Measurements from ENCODE around the gene PRKCA. TPM values are rescaled to one million over a fixed set of nuclear protein-coding genes. Genes with fewer than 3 reads are reported as not detected.

The PRKCA gene
- total RNA-seq, 1 donor from 2014 or later: 15.5 TPM

DNA sequence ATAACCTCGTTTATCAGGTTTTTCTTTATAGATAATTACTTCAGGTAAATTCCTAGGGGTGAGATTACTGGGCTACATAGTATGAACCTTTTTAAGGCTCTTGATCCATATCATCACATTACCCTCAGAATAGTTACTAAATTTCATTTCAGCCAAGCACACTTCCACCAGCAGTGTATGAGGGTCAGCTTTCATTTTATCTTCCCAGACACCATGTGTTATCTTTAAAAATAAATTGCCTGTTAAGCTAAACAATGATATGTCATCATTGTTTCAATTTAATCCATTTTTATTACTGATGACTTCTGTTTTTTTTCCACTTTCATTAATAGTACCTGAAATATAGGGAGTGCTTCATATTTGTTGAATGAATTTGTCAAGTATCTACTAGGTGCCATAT is 33.4 kb downstream of the PRKCA start:
- H3K27me3 ChIP-seq: no peaks in the 10 kb centered on the region
- peaks cover 20% of the 10 kb centered on the region for H3K4me1 ChIP-seq
- no peaks in the 10 kb centered on the region for H3K9me3 ChIP-seq
- no peaks in the 10 kb centered on the region for H3K36me3 ChIP-seq
- TF ChIP-seq POLR2AphosphoS5 (IDR thresholded peaks at IDR 0.05; ENCODE audit: insufficient read depth in 1 of 2, low read depth in 1 of 2): no peak
- TF ChIP-seq CTCF (IDR thresholded peaks at IDR 0.05): no peak
- TF ChIP-seq POLR2A (IDR thresholded peaks at IDR 0.05): no peak
- intact Hi-C loops (cut with DNase I): no loop called here
- no peak overlapping the region for H3K4me3 ChIP-seq
- DNase-seq (ENCODE audit: extremely low spot score in 2 of 2): no peak
- H3K27ac ChIP-seq: no peak overlapping the region

DNA sequence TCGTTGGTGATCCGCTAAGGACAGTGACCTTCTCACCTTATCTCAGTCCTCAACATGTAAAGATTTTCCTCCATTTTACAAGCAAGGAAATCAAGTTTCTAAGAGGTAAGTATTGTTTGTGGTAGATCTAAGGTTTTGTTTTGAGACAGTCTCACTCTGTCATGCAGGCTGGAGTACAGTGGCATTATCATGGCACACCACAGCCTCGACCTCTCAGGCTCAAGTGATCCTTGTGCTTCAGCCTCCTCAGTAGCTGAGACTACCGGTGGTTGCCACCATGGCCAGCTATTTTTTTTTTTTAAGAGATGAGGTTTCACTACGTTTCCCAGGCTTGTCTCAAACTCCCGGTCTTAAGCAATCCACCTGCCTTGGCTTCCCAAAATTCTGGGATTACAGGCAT is 34.9 kb downstream of the PRKCA start:
- DNase-seq (ENCODE audit: extremely low spot score in 2 of 2): no peak
- H3K9me3 ChIP-seq: no peaks in the 10 kb centered on the region
- no peak overlapping the region for H3K27ac ChIP-seq
- no peaks in the 10 kb centered on the region for H3K36me3 ChIP-seq
- no peaks in the 10 kb centered on the region for H3K27me3 ChIP-seq
- intact Hi-C loops (cut with DNase I): no loop called here
- H3K4me3 ChIP-seq: no peak overlapping the region
- peaks cover 20% of the 10 kb centered on the region for H3K4me1 ChIP-seq
- TF ChIP-seq POLR2AphosphoS5 (IDR thresholded peaks at IDR 0.05; ENCODE audit: insufficient read depth in 1 of 2, low read depth in 1 of 2) (no peak), POLR2A (IDR thresholded peaks at IDR 0.05) (no peak), CTCF (IDR thresholded peaks at IDR 0.05) (no peak)

GRCh38 chr17:66337866-66338485 is 35.6 kb downstream of the PRKCA start:
- H3K36me3 ChIP-seq: no peaks in the 10 kb centered on the region
- intact Hi-C loops (cut with DNase I): no loop called here
- H3K9me3 ChIP-seq: no peaks in the 10 kb centered on the region
- no peaks in the 10 kb centered on the region for H3K27me3 ChIP-seq
- H3K27ac ChIP-seq: no peak overlapping the region
- TF ChIP-seq POLR2AphosphoS5 (IDR thresholded peaks at IDR 0.05; ENCODE audit: insufficient read depth in 1 of 2, low read depth in 1 of 2) (no peak), POLR2A (IDR thresholded peaks at IDR 0.05) (no peak), CTCF (IDR thresholded peaks at IDR 0.05) (no peak)
- DNase-seq (ENCODE audit: extremely low spot score in 2 of 2): no peak
- H3K4me1 ChIP-seq: peaks cover 20% of the 10 kb centered on the region
- H3K4me3 ChIP-seq: no peak overlapping the region

GRCh38 chr17:66338937-66339336 is 36.5 kb downstream of the PRKCA start:
- H3K4me1 ChIP-seq: peaks cover 20% of the 10 kb centered on the region
- H3K36me3 ChIP-seq: no peaks in the 10 kb centered on the region
- no peak for DNase-seq (ENCODE audit: extremely low spot score in 2 of 2)
- H3K27ac ChIP-seq: no peak overlapping the region
- no peak overlapping the region for H3K4me3 ChIP-seq
- TF ChIP-seq CTCF (IDR thresholded peaks at IDR 0.05) (no peak), POLR2A (IDR thresholded peaks at IDR 0.05) (no peak), POLR2AphosphoS5 (IDR thresholded peaks at IDR 0.05; ENCODE audit: insufficient read depth in 1 of 2, low read depth in 1 of 2) (no peak)
- intact Hi-C loops (cut with DNase I): no loop called here
- H3K9me3 ChIP-seq: no peaks in the 10 kb centered on the region
- H3K27me3 ChIP-seq: no peaks in the 10 kb centered on the region

- TF ChIP-seq CTCF (IDR thresholded peaks at IDR 0.05): no peak
- no peaks in the 10 kb centered on the region for H3K27me3 ChIP-seq
- no peaks in the 10 kb centered on the region for H3K36me3 ChIP-seq
- no peak for DNase-seq (ENCODE audit: extremely low spot score in 2 of 2)
- no peak overlapping the region for H3K27ac ChIP-seq
- H3K9me3 ChIP-seq: no peaks in the 10 kb centered on the region
- H3K4me3 ChIP-seq: no peak overlapping the region
- intact Hi-C loops (cut with DNase I): no loop called here
- H3K4me1 ChIP-seq: peaks cover 20% of the 10 kb centered on the region
These were observed 37.1 kb downstream of the PRKCA start for GRCh38 chr17:66339561-66339960.

Data from vagina (tissue), 2 donors.